GM19395 (cell line): ENCODE measurements around the gene LRRC75B.
"Not testable (repeated sequence)": the region's sequence is repeated elsewhere in the genome, so short reads cannot be mapped to it uniquely, and the experiment has no call there.

Experiments
- ATAC-seq: cut with Tn5 transposase; IDR thresholded peaks from one replicate; pipeline ENCODE4 v1.9.1; 2021; ENCODE audit warnings: mild to moderate bottlenecking, moderate library complexity; ENCODE audit not compliant: unreplicated experiment

The LRRC75B gene

GRCh38 chr22:24592851-24593558 is at the start of gene LRRC75B:
LRRC75B (minus strand) TSS chr22:24593073; CDS start chr22:24593039, 34 bp downstream.
- ATAC-seq: peak; percentile 69

GRCh38 chr22:24642307-24642706 is 49.4 kb upstream of the LRRC75B start:
- ATAC-seq: not testable (repeated sequence)

GRCh38 chr22:24636513-24636912 is 43.6 kb upstream of the LRRC75B start:
- ATAC-seq: not testable (repeated sequence)

- ATAC-seq: not testable (repeated sequence)
These were observed 42.0 kb upstream of the LRRC75B start for GRCh38 chr22:24634776-24635389.

GRCh38 chr22:24633231-24634023 is 40.6 kb upstream of the LRRC75B start:
- not testable (repeated sequence) for ATAC-seq

- ATAC-seq: not testable (repeated sequence)
These were observed 39.8 kb upstream of the LRRC75B start for GRCh38 chr22:24632642-24633041.

- ATAC-seq: not testable (repeated sequence)
These were observed 38.7 kb upstream of the LRRC75B start for GRCh38 chr22:24631430-24632122.

GRCh38 chr22:24630812-24631427 is 38.0 kb upstream of the LRRC75B start:
- not testable (repeated sequence) for ATAC-seq

GRCh38 chr22:24629069-24629468 is 36.2 kb upstream of the LRRC75B start:
- not testable (repeated sequence) for ATAC-seq

GRCh38 chr22:24627911-24628310 is 35.0 kb upstream of the LRRC75B start:
- not testable (repeated sequence) for ATAC-seq

GRCh38 chr22:24622596-24622995 is 29.7 kb upstream of the LRRC75B start:
- ATAC-seq: not testable (repeated sequence)

- ATAC-seq: not testable (repeated sequence)
These were observed 28.4 kb upstream of the LRRC75B start for GRCh38 chr22:24621244-24621643.

- not testable (repeated sequence) for ATAC-seq
These were observed 21.9 kb upstream of the LRRC75B start for GRCh38 chr22:24614794-24615193.

GRCh38 chr22:24609888-24610287 is 17.0 kb upstream of the LRRC75B start:
- not testable (repeated sequence) for ATAC-seq

- ATAC-seq: not testable (repeated sequence)
These were observed 15.5 kb upstream of the LRRC75B start for GRCh38 chr22:24608327-24608726.

- not testable (repeated sequence) for ATAC-seq
These were observed 14.6 kb upstream of the LRRC75B start for GRCh38 chr22:24607429-24607983.

GRCh38 chr22:24606340-24606739 is 13.5 kb upstream of the LRRC75B start:
- not testable (repeated sequence) for ATAC-seq

- not testable (repeated sequence) for ATAC-seq
These were observed 11.1 kb upstream of the LRRC75B start for GRCh38 chr22:24603770-24604629.
